HG02885 (cell line): Measurements from ENCODE around the gene UPK3A.
A peak's percentile ranks its signal among the peaks of the same experiment; 100 is the strongest.
"Not testable (repeated sequence)": the region's sequence is repeated elsewhere in the genome, so short reads cannot be mapped to it uniquely, and the experiment has no call there.

Source experiments
- ATAC-seq: cut with Tn5 transposase; IDR thresholded peaks from one replicate; pipeline ENCODE4 v1.9.1; 2021; ENCODE audit warnings: mild to moderate bottlenecking; ENCODE audit not compliant: unreplicated experiment, poor library complexity

Gene UPK3A

DNA sequence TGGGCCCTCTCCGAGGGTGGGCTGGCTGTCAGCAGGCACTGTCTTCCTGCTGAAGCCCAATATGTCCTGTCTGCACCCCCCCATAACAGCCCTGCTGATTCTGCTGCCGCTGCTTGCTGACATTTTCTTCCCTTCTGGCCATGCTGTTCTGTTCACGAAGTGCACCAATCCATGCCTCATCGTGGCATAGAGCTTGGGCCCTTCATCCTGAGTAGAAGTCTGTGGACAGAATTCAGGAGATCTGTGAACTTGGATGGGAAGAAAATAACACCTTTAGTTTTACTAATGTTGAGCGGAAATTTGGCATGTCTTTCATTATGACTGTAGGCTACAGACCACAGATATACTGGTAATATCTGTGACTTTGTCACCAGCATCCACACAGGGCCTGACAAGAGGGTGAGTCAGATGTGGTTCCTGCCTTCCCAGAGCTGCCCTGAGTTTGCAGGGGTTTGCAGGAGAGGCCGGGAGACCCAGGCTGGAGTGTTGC is 29.9 kb upstream of the UPK3A start:
- peak; percentile 59 for ATAC-seq

DNA sequence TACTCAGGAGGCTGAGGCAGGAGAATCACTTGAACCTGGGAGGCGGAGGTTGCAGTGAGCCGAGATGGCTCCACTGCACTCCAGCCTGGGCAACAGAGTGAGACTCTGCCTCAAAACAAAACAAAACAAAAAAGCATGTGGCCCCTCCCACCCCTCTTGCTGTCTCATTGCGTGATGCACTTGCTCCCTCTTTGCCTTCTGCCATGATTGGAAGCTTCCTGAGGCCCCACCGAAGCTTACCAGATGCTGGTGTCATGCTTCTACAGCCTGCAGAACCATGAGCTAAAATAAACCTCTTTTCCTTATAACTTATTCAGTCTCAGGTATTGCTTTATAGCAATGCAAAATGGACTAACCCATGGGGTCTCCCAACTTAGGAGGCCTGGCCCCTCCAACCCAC is 26.8 kb upstream of the UPK3A start:
- ATAC-seq, result not testable (repeated sequence)

DNA sequence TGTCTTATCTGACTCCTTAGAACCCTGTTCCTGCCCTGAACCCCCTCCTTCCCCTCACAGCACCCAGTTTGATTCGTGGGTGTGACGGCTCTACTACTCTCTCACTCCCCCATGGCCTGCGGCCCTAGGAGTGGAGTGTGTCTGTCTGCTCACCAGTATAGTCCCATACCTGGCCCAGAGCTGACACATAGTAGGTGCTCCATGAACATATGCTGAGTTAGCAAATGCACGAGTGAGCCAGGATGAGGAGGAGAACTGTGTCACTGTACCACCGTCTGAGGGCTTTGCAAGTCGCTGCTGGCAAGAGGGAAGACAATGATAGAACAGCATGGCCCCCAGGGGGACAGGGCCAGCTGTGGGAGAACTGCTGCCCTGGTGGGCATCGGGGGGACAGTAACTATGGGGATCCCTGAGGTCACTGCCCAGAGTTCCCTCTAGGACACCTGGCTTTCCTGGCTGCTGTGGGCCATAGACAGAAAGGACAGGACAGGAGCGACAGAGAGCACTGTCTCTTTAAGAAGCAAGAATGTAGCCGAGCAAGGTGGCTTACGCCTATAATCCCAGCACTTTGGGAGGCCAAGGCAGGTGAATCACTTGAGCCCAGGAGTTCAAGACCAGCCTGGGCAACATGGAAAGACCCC is 24.9 kb upstream of the UPK3A start:
- ATAC-seq, result no peak

DNA sequence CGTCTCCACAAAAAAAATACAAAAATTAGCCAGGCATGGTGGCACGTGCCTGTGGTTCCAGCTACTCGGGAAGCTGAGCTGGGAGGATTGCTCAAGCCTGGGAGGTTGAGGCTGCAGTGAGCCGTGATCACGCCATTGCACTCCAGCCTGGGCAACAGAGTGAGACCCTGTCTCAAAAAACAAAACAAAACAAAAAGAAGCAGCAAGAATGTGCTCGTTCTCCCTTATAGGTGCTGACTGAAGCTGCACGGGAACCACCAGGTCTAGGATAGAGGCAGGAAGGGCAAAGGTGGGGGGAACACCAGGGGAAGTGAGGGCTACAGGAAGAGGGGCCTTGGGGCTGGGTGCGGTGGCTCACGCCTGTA is 24.4 kb upstream of the UPK3A start:
- ATAC-seq, result not testable (repeated sequence)

DNA sequence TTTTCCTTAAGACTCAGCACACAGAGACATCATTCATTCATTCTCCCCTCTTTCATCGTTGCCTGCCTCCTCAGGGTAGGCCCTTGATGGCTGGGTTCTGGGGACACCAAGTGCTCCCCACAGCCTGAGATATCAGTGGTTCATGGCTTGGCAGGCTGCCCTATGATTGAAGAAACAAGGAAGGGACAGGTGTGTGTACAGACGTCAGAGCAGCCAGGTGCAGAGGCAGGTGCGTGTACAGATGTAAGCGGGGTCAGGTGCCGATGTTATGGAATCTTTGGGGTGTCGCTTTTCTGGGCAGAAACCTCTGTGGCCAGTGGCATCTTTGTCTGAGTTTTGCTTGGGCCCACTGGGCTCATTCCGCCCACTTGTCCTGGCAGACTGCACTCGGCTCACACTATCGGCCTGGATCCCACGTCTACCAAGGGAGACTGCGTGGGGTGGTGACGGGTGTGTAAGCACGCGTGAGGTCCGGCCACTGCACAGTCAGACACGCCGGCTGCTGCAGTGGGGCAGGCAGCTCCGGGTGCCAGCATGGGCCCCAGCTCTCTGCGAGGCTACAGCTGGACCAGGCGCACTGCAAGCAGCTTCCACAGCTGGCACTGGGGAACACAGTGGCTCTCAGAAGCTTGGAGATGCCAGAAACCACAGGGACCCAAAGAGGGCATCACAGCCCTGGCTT is 23.2 kb upstream of the UPK3A start:
- ATAC-seq, result no peak

DNA sequence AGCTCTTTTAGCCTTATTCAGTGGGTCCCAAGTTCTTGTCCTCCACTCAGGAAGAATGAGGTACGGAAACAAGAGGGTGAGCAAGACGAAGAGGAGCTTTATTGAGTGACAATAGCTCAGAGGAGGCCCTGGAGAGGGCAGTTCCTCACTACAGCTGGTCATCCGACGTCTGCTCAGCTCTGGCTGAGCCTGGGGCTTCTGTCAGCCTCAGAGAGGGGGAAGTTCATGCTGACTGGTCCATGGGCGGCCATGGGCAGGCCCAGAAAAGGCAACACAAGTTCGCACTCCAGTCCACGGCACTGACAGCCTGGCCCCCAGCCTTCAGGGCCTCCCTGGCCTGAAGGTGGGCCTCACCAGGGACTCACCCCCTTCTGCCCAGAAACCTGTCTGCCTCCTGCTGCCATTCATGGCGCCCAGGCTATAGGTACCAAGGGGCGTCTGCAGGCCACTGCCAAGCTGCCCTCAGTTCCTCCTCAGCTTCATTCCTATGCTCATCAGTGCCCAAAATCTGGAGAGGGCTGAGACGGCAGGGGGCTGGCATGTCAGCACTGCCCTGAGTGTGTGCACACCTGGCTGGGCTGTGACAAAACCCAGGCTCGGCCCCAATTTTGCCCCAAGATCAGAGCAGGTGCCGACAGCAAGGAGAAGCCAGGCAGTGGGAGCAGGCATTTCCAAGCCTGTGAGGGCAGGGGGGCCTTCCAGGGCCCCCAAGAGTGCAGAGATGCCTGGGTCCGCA is 22.4 kb upstream of the UPK3A start:
- no peak for ATAC-seq

- ATAC-seq, result peak; percentile 31
These were observed 21.8 kb upstream of the UPK3A start for GRCh38 chr22:45262931-45263462.

GRCh38 chr22:45263463-45264269 is 21.1 kb upstream of the UPK3A start:
- peak; percentile 69 for ATAC-seq

GRCh38 chr22:45265535-45265934 is 19.2 kb upstream of the UPK3A start:
- no peak for ATAC-seq

DNA sequence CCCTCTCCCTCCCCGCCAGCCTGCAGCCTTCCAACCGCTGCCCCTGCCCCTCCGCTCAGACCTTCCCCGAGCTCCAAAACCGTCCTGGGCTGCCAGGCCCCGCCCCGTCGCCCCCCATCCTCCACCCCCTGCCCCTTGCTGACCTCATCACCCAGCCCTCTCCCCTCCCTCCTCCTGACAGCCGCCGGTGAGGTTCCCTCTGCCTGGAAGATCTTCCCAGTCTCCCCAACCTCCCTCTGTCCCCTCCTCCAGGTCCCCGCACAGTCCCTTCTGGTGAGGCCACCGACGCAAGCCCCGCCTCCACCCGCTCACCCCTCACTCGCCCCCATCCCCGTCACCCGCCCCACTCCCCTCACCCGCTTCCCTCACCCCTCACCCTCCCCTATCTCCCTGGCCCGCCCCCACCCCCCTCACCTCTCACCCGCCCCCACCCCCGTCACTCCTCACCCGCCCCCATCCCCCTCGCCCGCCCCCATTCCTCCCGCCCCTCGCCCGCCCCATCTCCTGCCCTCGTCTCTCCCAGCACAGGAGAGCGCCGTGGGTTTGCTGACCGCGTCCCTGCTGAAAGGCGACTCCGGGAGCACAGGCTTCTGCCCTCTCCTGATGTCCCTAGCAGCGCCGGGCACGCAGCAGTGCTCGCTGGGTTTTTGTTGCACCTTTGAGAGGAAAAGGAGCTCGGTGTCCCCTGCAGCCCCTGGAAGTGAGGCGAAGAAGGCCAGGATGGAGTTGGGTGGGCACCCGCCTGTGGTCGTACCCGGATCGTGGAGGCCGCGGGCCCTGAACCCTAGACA is 16.4 kb upstream of the UPK3A start:
- ATAC-seq, result no peak

- ATAC-seq, result peak; percentile 62
These were observed 15.5 kb upstream of the UPK3A start for GRCh38 chr22:45268958-45269844.

DNA sequence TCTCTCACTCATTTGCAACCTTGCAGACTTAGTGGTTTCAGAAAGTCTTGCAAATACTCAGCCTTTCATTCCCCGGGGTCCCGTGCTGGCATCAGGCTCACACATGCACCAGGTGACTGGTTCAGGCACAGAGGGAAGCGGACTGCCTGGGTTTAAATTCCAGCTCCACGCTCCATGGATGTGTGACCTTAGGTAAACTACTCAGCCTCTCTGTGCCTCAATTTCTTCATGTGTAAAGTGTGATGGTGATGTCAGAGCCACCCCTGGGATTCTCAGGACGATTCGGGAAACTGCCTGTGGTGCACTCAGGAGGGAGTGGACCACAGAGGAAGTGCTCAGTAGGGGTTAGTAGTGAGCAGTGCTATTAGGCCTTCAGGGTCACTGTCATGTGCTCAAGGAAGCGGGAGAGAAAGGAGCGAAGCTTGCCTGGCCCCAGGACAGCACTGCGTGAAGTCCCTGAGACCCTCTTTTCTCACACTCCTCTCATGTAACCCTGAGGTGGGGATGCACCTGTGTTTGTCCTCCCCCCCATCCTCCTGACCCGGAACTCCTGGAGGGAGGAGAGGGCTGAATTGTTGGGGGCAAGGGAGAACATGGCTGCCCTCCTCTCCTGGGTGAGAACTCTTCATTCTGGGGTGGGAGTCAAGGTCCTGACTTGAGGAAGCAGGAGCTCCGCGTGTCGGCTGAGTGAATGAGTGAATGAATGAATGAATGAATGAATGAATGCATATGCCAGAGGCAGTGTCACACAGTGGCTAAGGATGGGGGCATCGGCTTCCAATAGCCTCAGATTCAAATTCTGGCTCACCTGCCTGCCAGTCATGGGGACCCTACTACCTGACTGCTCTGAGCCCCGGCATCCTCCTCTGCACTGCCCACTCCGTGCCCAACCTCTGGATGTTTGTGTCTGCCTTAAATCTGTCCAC is 14.4 kb upstream of the UPK3A start:
- no peak for ATAC-seq

GRCh38 chr22:45271667-45272201 is 13.0 kb upstream of the UPK3A start:
- ATAC-seq, result no peak

DNA sequence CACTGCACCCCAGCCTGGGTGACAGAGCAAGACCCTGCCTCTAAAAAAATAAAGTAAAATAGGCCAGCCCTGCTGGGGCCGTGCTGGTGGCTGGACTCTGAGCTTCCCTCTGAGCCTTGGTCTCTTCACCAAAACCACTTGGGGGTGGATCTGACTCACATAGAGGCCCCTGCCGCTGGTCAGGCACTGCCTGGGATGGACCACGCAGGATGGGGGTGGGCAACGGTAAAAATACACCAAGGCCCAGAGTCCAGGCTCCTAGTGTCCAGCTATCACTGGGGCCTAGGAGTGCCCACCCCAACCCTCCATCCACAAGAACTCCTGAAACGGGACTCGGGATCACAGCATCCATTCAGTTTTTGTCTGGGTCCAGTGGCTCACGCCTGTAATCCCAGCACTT is 12.3 kb upstream of the UPK3A start:
- no peak for ATAC-seq

DNA sequence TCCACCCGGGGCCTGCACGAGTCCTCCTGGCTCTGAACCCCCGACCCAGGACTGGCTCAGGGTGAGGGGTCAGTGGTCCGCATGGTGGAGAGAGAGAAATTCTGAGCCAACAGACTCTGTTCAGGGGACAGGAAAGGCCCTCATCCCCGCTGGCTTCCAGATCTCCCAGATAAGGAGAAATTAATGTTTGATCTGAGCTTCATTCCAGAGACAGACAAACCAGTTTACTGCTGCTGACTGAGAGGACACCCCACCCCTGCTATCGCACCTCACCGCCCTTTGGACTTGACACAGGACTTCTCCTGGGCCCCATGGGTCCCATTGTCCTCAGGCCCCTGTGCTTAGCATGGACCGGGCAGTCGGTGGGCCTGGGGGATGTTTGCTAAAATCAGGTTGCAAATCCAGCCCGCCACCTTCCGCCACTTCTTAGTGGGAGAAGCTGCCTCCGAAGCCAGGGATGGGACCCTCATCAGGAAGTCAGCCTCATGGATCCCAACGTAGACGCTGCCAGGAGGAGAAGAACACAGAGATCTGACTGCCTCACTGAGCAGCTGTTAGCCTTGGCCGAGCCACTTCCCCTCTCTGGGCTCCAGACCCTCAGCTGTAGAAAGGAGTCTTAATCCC is 11.2 kb upstream of the UPK3A start:
- no peak for ATAC-seq

GRCh38 chr22:45276507-45277105 is 8.1 kb upstream of the UPK3A start:
- no peak for ATAC-seq
